NCI-H2107 treated with DMSO at 0.1 percent for 48 hours (cell line): Measurements from ENCODE around the gene TMEM43.

ENCODE experiments used
- DNase-seq: peaks from one replicate; lab custom pipeline; 2025; ENCODE audit not compliant: unreplicated experiment; lab: John Stamatoyannopoulos, UW

Gene TMEM43

GRCh38 chr3:14175383-14176037 is 50.7 kb downstream of the TMEM43 start:
- DNase-seq = no peak

DNA sequence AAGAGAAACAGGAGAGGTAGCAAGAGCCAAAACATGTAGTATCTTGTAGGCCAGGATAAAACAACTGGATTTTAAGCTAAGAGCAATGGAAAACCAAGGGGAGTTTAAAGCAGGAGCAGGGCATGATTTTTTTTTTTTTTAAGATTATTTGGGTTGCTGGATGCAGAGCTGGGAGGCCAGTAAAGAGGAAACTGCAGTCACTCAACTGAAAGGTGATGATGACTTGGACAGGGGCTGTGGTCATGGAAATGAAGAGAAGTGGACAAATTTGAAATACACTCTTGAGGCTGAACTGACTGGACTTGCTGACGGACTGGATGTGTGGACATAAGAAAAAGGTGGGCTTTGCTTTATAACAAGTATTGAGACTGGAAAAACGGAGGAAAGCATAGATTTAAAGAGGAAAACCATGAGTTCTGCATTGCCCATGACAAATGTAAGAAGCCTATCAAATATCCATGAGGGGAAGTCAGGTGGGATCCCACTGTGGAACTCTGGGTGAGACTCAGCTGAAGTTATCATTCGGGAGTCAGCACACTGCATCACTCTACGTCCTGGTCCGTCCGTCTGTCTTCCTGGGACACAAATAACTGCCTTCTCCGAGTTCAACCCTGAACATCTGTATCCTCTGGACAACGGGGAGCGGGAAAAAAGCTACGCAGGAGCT is 52.9 kb downstream of the TMEM43 start:
- DNase-seq = no peak

DNA sequence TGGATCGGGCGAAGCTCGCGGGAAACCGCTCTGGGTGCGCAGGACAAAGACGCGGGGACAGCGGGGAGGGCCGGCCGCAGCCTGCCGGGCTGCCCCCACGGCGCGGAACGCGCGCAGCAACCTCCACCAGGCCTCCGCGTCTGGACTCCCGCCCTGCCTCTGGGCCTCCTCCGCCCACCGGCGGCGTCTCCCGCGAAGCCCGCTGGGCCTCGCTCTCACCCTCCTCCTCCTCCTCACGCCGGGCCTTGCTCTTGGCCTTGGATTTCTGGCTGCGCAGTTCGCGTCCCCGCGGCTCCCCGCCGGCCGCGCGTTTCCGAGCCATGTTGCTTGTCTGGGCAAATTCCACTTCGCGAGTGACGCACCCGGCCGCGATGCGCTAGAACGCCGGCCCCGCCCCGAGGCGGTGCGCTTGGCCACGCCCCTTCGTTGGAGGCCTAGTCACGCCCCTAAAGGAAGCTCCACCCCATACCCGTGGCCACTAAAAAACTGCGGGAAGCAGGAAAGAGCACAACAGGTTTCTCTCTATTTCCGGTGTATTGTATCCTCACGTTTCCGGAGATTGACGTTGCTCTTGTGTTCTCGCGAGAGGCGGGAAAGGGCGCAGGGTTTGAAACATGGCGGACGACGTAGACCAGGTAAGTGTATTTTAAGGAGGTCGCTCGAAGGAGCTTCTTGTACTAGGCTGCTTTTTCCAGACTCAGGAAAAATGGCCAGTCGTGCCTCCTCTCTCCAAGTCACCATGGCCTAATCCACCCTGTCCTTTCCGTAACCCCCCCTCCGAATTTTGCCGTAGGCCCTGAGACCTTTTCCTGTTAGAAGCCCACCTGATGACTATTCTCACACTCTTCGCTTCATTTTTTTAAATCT is 53.6 kb downstream of the TMEM43 start, which contains the start of the genes LSM3 and XPC:
Gene LSM3 (plus strand): TSS at position 571 of the 867 bp plus-strand sequence. CDS start 44 bp downstream, at position 615.
Gene XPC (minus strand): TSS at position 355 of the 867 bp plus-strand sequence. CDS start 33 bp downstream, at position 322.
- peak; percentile 89 for DNase-seq

GRCh38 chr3:14179114-14179465 is 54.2 kb downstream of the TMEM43 start:
- DNase-seq = no peak

- DNase-seq = no peak
These were observed 54.9 kb downstream of the TMEM43 start for GRCh38 chr3:14179795-14180194.

- no peak for DNase-seq
These were observed 56.4 kb downstream of the TMEM43 start for GRCh38 chr3:14181253-14181652.

DNA sequence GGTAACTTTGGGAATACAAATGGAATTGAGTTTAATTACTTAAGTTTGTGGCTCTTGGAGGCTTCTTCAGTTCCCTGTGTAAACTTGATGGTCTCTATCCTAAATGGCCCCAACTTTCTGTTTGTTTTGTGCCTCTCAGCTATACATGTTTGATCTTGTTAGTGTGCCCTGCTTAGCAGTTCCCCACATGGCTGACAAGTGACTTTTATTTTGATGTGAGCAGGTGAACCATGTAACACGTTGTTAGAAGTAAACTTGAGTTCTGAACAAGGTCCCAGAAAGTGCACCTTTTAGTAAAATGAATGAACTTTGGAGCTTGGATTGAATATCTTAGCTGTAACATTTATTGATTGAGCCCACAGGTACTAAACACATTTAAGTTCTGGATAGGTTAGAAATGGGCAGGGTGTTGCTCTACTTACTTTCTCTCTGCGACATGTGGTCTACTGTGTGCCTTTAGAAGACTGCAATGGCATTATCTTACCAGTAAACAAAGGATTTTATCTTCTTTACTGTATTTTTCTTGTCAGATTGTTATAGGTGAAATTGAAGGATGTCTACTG is 58.2 kb downstream of the TMEM43 start:
- DNase-seq = no peak

- no peak for DNase-seq
These were observed 62.1 kb downstream of the TMEM43 start for GRCh38 chr3:14186854-14187458.

GRCh38 chr3:14188041-14188754 is 63.3 kb downstream of the TMEM43 start:
- no peak for DNase-seq
